ENCODE measurements around the gene UNC5C.

Gene UNC5C

GRCh38 chr4:95216636-95217035, 332.1 kb downstream of the UNC5C start:
- Histone ChIP-seq H3K36me3 (ENCODE audit: control insufficient read depth in 1 of 2, insufficient read depth in 2 of 2, low read length in 2 of 2) (no peaks in the 10 kb centered on the region), H3K9me3 (ENCODE audit: control insufficient read depth in 1 of 2, low read length in 2 of 2) (no peaks in the 10 kb centered on the region), H3K27me3 (ENCODE audit: control insufficient read depth in 1 of 2, insufficient read depth in 2 of 2, low read length in 2 of 2) (no peaks in the 10 kb centered on the region), H3K4me1 (ENCODE audit: control insufficient read depth in 1 of 2, insufficient read depth in 2 of 2, low read length in 2 of 2) (no peaks in the 10 kb centered on the region), H3K27ac (ENCODE audit: low read depth, low read length) (no peak overlapping the region), H3K4me3 (ENCODE audit: low read depth in 1 of 2, low read length in 2 of 2) (no peak overlapping the region), H3K9ac (ENCODE audit: low read depth in 1 of 2, low read length in 2 of 2) (no peak overlapping the region)

- Histone ChIP-seq H3K9ac (ENCODE audit: low read depth in 1 of 2, low read length in 2 of 2) (no peak overlapping the region), H3K36me3 (ENCODE audit: control insufficient read depth in 1 of 2, insufficient read depth in 2 of 2, low read length in 2 of 2) (no peaks in the 10 kb centered on the region), H3K4me1 (ENCODE audit: control insufficient read depth in 1 of 2, insufficient read depth in 2 of 2, low read length in 2 of 2) (no peaks in the 10 kb centered on the region), H3K4me3 (ENCODE audit: low read depth in 1 of 2, low read length in 2 of 2) (no peak overlapping the region), H3K9me3 (ENCODE audit: control insufficient read depth in 1 of 2, low read length in 2 of 2) (no peaks in the 10 kb centered on the region), H3K27ac (ENCODE audit: low read depth, low read length) (no peak overlapping the region), H3K27me3 (ENCODE audit: control insufficient read depth in 1 of 2, insufficient read depth in 2 of 2, low read length in 2 of 2) (no peaks in the 10 kb centered on the region)
Measured at GRCh38 chr4:95215991-95216605, 332.7 kb downstream of the UNC5C start.

GRCh38 chr4:95215043-95215442, 333.7 kb downstream of the UNC5C start:
- H3K27me3 ChIP-seq (ENCODE audit: control insufficient read depth in 1 of 2, insufficient read depth in 2 of 2, low read length in 2 of 2): no peaks in the 10 kb centered on the region
- H3K9ac ChIP-seq (ENCODE audit: low read depth in 1 of 2, low read length in 2 of 2): no peak overlapping the region
- H3K4me1 ChIP-seq (ENCODE audit: control insufficient read depth in 1 of 2, insufficient read depth in 2 of 2, low read length in 2 of 2): no peaks in the 10 kb centered on the region
- no peak overlapping the region for H3K4me3 ChIP-seq (ENCODE audit: low read depth in 1 of 2, low read length in 2 of 2)
- no peaks in the 10 kb centered on the region for H3K36me3 ChIP-seq (ENCODE audit: control insufficient read depth in 1 of 2, insufficient read depth in 2 of 2, low read length in 2 of 2)
- H3K27ac ChIP-seq (ENCODE audit: low read depth, low read length): no peak overlapping the region
- H3K9me3 ChIP-seq (ENCODE audit: control insufficient read depth in 1 of 2, low read length in 2 of 2): no peaks in the 10 kb centered on the region

GRCh38 chr4:95214408-95214807, 334.4 kb downstream of the UNC5C start:
- Histone ChIP-seq H3K36me3 (ENCODE audit: control insufficient read depth in 1 of 2, insufficient read depth in 2 of 2, low read length in 2 of 2) (no peaks in the 10 kb centered on the region), H3K27ac (ENCODE audit: low read depth, low read length) (no peak overlapping the region), H3K4me1 (ENCODE audit: control insufficient read depth in 1 of 2, insufficient read depth in 2 of 2, low read length in 2 of 2) (no peaks in the 10 kb centered on the region), H3K4me3 (ENCODE audit: low read depth in 1 of 2, low read length in 2 of 2) (no peak overlapping the region), H3K9me3 (ENCODE audit: control insufficient read depth in 1 of 2, low read length in 2 of 2) (no peaks in the 10 kb centered on the region), H3K27me3 (ENCODE audit: control insufficient read depth in 1 of 2, insufficient read depth in 2 of 2, low read length in 2 of 2) (no peaks in the 10 kb centered on the region), H3K9ac (ENCODE audit: low read depth in 1 of 2, low read length in 2 of 2) (no peak overlapping the region)

GRCh38 chr4:95213366-95213765, 335.4 kb downstream of the UNC5C start:
- Histone ChIP-seq H3K9ac (ENCODE audit: low read depth in 1 of 2, low read length in 2 of 2) (no peak overlapping the region), H3K27ac (ENCODE audit: low read depth, low read length) (no peak overlapping the region), H3K4me3 (ENCODE audit: low read depth in 1 of 2, low read length in 2 of 2) (no peak overlapping the region)

GRCh38 chr4:95212692-95213091, 336.1 kb downstream of the UNC5C start:
- Histone ChIP-seq H3K36me3 (ENCODE audit: control insufficient read depth in 1 of 2, insufficient read depth in 2 of 2, low read length in 2 of 2) (no peaks in the 10 kb centered on the region), H3K4me1 (ENCODE audit: control insufficient read depth in 1 of 2, insufficient read depth in 2 of 2, low read length in 2 of 2) (no peaks in the 10 kb centered on the region), H3K27ac (ENCODE audit: low read depth, low read length) (no peak overlapping the region), H3K9ac (ENCODE audit: low read depth in 1 of 2, low read length in 2 of 2) (no peak overlapping the region), H3K9me3 (ENCODE audit: control insufficient read depth in 1 of 2, low read length in 2 of 2) (no peaks in the 10 kb centered on the region), H3K4me3 (ENCODE audit: low read depth in 1 of 2, low read length in 2 of 2) (no peak overlapping the region), H3K27me3 (ENCODE audit: control insufficient read depth in 1 of 2, insufficient read depth in 2 of 2, low read length in 2 of 2) (no peaks in the 10 kb centered on the region)

More at GRCh38 chr4:95213366-95213765, 335.4 kb downstream of the UNC5C start:
- Histone ChIP-seq H3K27me3 (ENCODE audit: control insufficient read depth in 1 of 2, insufficient read depth in 2 of 2, low read length in 2 of 2) (no peaks in the 10 kb centered on the region), H3K36me3 (ENCODE audit: control insufficient read depth in 1 of 2, insufficient read depth in 2 of 2, low read length in 2 of 2) (no peaks in the 10 kb centered on the region), H3K4me1 (ENCODE audit: control insufficient read depth in 1 of 2, insufficient read depth in 2 of 2, low read length in 2 of 2) (no peaks in the 10 kb centered on the region), H3K9me3 (ENCODE audit: control insufficient read depth in 1 of 2, low read length in 2 of 2) (no peaks in the 10 kb centered on the region)

GRCh38 chr4:95209927-95210326, 338.8 kb downstream of the UNC5C start:
- no peak overlapping the region for H3K4me3 ChIP-seq (ENCODE audit: low read depth in 1 of 2, low read length in 2 of 2)
- H3K4me1 ChIP-seq (ENCODE audit: control insufficient read depth in 1 of 2, insufficient read depth in 2 of 2, low read length in 2 of 2): no peaks in the 10 kb centered on the region
- H3K36me3 ChIP-seq (ENCODE audit: control insufficient read depth in 1 of 2, insufficient read depth in 2 of 2, low read length in 2 of 2): no peaks in the 10 kb centered on the region
- H3K9ac ChIP-seq (ENCODE audit: low read depth in 1 of 2, low read length in 2 of 2): no peak overlapping the region
- H3K27ac ChIP-seq (ENCODE audit: low read depth, low read length): no peak overlapping the region
- H3K27me3 ChIP-seq (ENCODE audit: control insufficient read depth in 1 of 2, insufficient read depth in 2 of 2, low read length in 2 of 2): no peaks in the 10 kb centered on the region
- H3K9me3 ChIP-seq (ENCODE audit: control insufficient read depth in 1 of 2, low read length in 2 of 2): no peaks in the 10 kb centered on the region

GRCh38 chr4:95204873-95205272, 343.9 kb downstream of the UNC5C start:
- no peak overlapping the region for H3K27ac ChIP-seq (ENCODE audit: low read depth, low read length)
- no peaks in the 10 kb centered on the region for H3K36me3 ChIP-seq (ENCODE audit: control insufficient read depth in 1 of 2, insufficient read depth in 2 of 2, low read length in 2 of 2)
- no peak overlapping the region for H3K9ac ChIP-seq (ENCODE audit: low read depth in 1 of 2, low read length in 2 of 2)
- H3K4me3 ChIP-seq (ENCODE audit: low read depth in 1 of 2, low read length in 2 of 2): no peak overlapping the region
- no peaks in the 10 kb centered on the region for H3K4me1 ChIP-seq (ENCODE audit: control insufficient read depth in 1 of 2, insufficient read depth in 2 of 2, low read length in 2 of 2)
- no peaks in the 10 kb centered on the region for H3K27me3 ChIP-seq (ENCODE audit: control insufficient read depth in 1 of 2, insufficient read depth in 2 of 2, low read length in 2 of 2)
- H3K9me3 ChIP-seq (ENCODE audit: control insufficient read depth in 1 of 2, low read length in 2 of 2): no peaks in the 10 kb centered on the region

GRCh38 chr4:95204267-95204844, 344.4 kb downstream of the UNC5C start:
- Histone ChIP-seq H3K36me3 (ENCODE audit: control insufficient read depth in 1 of 2, insufficient read depth in 2 of 2, low read length in 2 of 2) (no peaks in the 10 kb centered on the region), H3K27me3 (ENCODE audit: control insufficient read depth in 1 of 2, insufficient read depth in 2 of 2, low read length in 2 of 2) (no peaks in the 10 kb centered on the region), H3K9ac (ENCODE audit: low read depth in 1 of 2, low read length in 2 of 2) (no peak overlapping the region), H3K4me1 (ENCODE audit: control insufficient read depth in 1 of 2, insufficient read depth in 2 of 2, low read length in 2 of 2) (no peaks in the 10 kb centered on the region), H3K4me3 (ENCODE audit: low read depth in 1 of 2, low read length in 2 of 2) (no peak overlapping the region), H3K27ac (ENCODE audit: low read depth, low read length) (no peak overlapping the region), H3K9me3 (ENCODE audit: control insufficient read depth in 1 of 2, low read length in 2 of 2) (no peaks in the 10 kb centered on the region)

- no peak overlapping the region for H3K4me3 ChIP-seq (ENCODE audit: low read depth in 1 of 2, low read length in 2 of 2)
- H3K36me3 ChIP-seq (ENCODE audit: control insufficient read depth in 1 of 2, insufficient read depth in 2 of 2, low read length in 2 of 2): no peaks in the 10 kb centered on the region
- H3K9ac ChIP-seq (ENCODE audit: low read depth in 1 of 2, low read length in 2 of 2): no peak overlapping the region
- no peak overlapping the region for H3K27ac ChIP-seq (ENCODE audit: low read depth, low read length)
- no peaks in the 10 kb centered on the region for H3K9me3 ChIP-seq (ENCODE audit: control insufficient read depth in 1 of 2, low read length in 2 of 2)
- H3K27me3 ChIP-seq (ENCODE audit: control insufficient read depth in 1 of 2, insufficient read depth in 2 of 2, low read length in 2 of 2): no peaks in the 10 kb centered on the region
- no peaks in the 10 kb centered on the region for H3K4me1 ChIP-seq (ENCODE audit: control insufficient read depth in 1 of 2, insufficient read depth in 2 of 2, low read length in 2 of 2)
Measured at GRCh38 chr4:95198961-95199360, 349.8 kb downstream of the UNC5C start.

Data from duodenal mucosa (tissue), 2 donors.